Spinal cord (tissue), 10 donors: ENCODE data around the gene SLCO4A1. TPM values are rescaled to one million over a fixed set of nuclear protein-coding genes. Genes with fewer than 3 reads are reported as not detected.
"Not testable (repeated sequence)": the region's sequence is repeated elsewhere in the genome, so short reads cannot be mapped to it uniquely, and the experiment has no call there.

ENCODE experiments used
- DNase-seq, 6 donors: peaks; one replicate each; pipeline versions ENCODE4 v3.0.0 to v3.0.0-alpha.2; 2013 to 2015; ENCODE audit warnings: low spot score in 6 of 6, low read depth in 4 of 6
- H3K27ac ChIP-seq: one replicate; pipeline ENCODE4 v1.5.1; 2013; ENCODE audit warnings: low read depth, low read length, control low read depth
- H3K27me3 ChIP-seq: one replicate; pipeline ENCODE4 v1.6.1; 2013; ENCODE audit warnings: low read length; ENCODE audit not compliant: control insufficient read depth, insufficient read depth
- H3K36me3 ChIP-seq: one replicate; pipeline ENCODE4 v1.6.1; 2013; ENCODE audit warnings: low read length; ENCODE audit not compliant: control insufficient read depth, insufficient read depth
- H3K4me1 ChIP-seq: one replicate; pipeline ENCODE4 v1.6.1; 2013; ENCODE audit warnings: low read length; ENCODE audit not compliant: control insufficient read depth, insufficient read depth
- H3K4me3 ChIP-seq: one replicate; pipeline ENCODE4 v1.5.1; 2013; ENCODE audit warnings: low read depth, low read length, control low read depth
- H3K9me3 ChIP-seq: one replicate; pipeline ENCODE4 v1.6.1; 2013; ENCODE audit warnings: low read length; ENCODE audit not compliant: control insufficient read depth, insufficient read depth
- WGBS: methylation state at CpG from one replicate; pipeline ENCODE4 v1.1.5; 2013; ENCODE audit warnings: missing lambda C conversion rate; ENCODE audit not compliant: insufficient coverage; 5-methylcytosine and 5-hydroxymethylcytosine counted together
- polyA plus RNA-seq, 2 donors: library from polyadenylated mRNA; unstranded; fragments of 120-200 nt; gene quantifications; one replicate each; pipeline ENCODE4 v1.2.1, GENCODE V29; 2013; ENCODE audit not compliant: insufficient read length in 2 of 2
- total RNA-seq, 2 donors: library from RNA; depleted of rRNA in 1 of 2; stranded (reverse); fragments of 120-200 nt in 1 of 2; fragments of >200 nt in 1 of 2; gene quantifications; one replicate each; pipeline versions ENCODE4 v1.2.3 to v1.2.4, GENCODE V29; 2013 to 2014
- donor health status: healthy.

Gene SLCO4A1
- total and polyA plus RNA-seq, 4 donors, result 2.3 to 12.1 (median 5.8) TPM

DNA sequence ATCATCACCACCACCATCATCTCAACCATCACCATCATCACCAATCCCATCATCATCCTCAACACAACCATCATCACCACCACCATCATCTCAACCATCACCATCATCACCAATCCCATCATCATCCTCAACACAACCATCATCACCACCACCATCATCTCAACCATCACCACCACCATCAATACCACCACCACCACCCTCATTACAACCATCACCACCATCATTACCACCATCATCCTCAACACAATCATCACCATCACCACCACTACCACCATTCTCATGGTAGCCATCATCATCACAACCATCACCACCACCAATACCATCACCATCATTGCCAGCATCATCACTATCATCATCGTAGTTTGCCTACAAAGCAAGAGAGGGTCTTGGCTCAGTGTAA lies 14.9 kb upstream of the SLCO4A1 start:
- H3K4me1 ChIP-seq, result peaks cover 12% of the 10 kb centered on the region
- 100% methylated on average over 1 of the region's 1 CpG for WGBS
- not testable (repeated sequence) for H3K36me3 ChIP-seq, DNase-seq, H3K27ac ChIP-seq, H3K9me3 ChIP-seq, H3K4me3 ChIP-seq, H3K27me3 ChIP-seq

DNA sequence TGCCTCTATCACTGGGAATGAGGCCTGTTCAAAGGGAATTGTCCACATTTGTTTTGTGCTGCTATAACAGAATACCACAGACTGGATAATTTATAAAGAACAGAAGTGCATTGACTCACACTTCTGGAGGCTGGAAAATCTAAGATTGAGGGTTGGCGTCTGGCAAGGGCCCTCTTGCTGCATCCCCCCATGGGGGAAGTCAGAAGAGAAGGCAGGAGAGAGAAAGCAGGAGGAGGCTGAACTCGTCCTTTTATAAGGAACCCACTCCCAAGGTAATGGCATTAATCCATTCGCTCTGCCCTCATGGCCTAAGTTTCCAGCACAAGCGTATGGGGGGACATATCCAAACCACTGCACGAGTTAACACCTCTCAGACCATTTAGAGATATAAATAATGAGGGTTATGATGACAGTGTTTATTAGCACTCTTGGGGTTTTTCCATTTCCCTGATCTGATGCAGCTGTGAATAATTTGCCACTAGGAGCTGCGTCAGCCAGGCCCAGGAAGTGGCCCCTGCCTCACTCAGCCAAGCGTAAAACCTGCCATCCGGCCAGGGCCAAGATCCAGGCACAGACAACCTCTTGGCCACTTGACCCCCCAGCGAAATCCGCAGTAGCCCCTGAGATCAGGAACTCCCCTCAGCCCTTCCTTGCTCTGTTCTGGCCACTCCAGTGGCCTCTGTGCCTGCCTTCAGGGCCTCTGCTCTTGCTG lies 14.2 kb upstream of the SLCO4A1 start:
- Histone ChIP-seq H3K9me3 (no peaks in the 10 kb centered on the region), H3K36me3 (no peaks in the 10 kb centered on the region), H3K4me3 (no peak overlapping the region), H3K27me3 (peaks cover 8% of the 10 kb centered on the region), H3K27ac (no peak overlapping the region), H3K4me1 (peaks cover 11% of the 10 kb centered on the region)
- 80% methylated on average over 6 of the region's 10 CpGs for WGBS
- DNase-seq, result no peak

DNA sequence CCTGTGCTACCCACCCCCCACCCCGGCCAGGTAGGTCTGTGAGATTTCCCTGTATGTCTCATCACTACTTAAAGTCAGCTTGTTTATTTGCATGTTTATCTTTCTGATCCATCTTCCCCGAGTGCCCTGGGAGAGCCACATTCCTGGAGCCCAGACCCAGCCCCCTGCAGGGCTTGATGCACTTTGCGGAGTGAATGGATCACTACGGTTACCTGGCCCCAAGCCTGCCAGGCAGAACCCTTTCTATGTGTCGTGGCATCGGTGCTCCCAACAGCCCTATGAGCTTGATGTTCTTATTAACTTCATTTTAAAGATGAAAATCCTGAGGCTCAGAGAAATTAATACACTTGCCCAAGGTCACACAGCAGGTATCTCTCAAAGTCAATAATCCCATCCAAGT lies 13.6 kb upstream of the SLCO4A1 start:
- H3K9me3 ChIP-seq, result no peaks in the 10 kb centered on the region
- 26% methylated on average over 5 of the region's 6 CpGs for WGBS
- no peak for DNase-seq
- peaks cover 5% of the 10 kb centered on the region for H3K4me1 ChIP-seq
- no peak overlapping the region for H3K4me3 ChIP-seq
- no peak overlapping the region for H3K27ac ChIP-seq
- no peaks in the 10 kb centered on the region for H3K36me3 ChIP-seq
- peaks cover 2% of the 10 kb centered on the region for H3K27me3 ChIP-seq

DNA sequence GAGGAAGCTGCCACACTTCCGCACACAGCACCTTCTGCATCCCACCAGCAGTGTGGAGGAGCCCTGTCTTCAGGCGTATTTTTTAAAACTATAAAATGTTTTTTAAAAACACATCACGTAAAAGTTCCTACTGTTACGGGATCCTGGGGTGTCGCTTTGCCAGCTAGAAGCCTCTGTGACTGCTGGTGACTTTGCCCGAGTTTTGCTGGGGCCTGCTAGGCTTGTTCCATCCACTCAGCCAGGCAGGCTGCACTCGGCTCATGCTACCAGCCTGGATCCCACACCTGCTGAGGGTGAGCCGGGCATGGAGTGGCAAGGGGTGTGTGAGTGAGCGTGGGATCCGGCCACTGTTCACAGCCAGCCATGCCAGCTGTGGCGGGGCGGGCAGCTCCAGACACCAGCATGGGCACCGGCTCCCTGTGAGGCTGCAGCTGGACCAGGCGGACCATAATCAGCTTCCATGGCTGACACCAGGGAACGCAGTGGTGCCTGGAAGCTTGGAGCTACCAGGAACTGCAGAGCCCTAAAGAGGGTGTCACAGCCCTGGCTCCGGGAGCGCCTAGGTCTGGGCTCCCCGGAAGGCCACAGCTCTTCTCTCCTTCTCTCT lies 12.3 kb upstream of the SLCO4A1 start:
- Histone ChIP-seq H3K36me3 (no peaks in the 10 kb centered on the region), H3K4me1 (no peaks in the 10 kb centered on the region), H3K27me3 (peaks cover under 1% of the 10 kb centered on the region), H3K4me3 (no peak overlapping the region), H3K9me3 (no peaks in the 10 kb centered on the region), H3K27ac (no peak overlapping the region)
- DNase-seq, result no peak
- 87% methylated on average over 15 of the region's 18 CpGs for WGBS

DNA sequence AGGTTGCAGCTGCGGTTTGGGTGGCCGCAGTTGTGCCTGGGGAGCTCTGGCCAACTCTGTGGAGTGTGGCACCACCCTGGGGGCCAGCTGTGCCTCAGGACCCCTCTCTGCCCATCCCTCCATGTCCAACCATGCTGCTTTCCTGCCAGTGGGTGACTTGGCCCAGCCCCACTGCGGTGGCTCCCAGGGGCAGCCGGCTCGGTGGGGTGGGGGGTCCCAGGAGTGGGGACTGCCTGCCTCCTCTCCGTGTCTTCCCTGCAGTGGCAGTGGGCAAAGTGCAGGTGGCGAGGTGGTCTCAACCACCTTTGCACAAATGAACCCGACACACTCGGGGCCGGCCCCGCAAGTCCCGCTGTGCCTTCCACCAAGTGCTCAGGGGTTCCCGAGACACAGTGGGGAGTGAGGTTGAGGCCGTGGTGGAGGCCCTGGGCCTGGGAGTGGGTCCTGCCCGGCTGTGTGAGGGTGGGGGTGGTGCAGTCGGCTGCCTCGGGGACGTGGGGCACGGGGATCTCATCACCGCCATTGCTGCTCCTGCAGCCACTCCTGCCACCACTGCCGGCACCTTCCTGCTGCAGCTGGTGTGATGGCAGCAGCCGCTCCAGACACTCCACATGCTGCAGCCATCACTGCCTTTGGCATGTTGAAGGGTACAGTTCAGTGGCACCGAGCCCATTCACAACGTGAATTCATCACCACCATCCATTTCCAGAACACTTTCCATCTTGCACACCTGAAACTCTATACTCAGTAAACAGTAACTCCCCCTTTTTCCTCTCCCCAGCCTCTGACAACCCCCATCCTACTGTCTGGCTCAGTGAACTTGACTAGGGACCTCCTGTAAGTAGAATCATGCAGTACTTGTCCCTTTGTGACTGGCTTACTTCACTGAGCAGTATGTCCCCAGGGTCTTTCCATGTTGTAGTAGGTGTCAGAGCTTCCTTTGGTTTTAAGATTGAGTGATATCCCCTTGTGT lies 10.7 kb upstream of the SLCO4A1 start:
- Histone ChIP-seq H3K27me3 (peaks cover 15% of the 10 kb centered on the region), H3K4me1 (no peaks in the 10 kb centered on the region), H3K36me3 (no peaks in the 10 kb centered on the region), H3K27ac (no peak overlapping the region), H3K9me3 (no peaks in the 10 kb centered on the region), H3K4me3 (no peak overlapping the region)
- WGBS, result 83% methylated on average over 20 of the region's 24 CpGs
- DNase-seq, result peak in 1 of 6 donors; percentile 31

DNA sequence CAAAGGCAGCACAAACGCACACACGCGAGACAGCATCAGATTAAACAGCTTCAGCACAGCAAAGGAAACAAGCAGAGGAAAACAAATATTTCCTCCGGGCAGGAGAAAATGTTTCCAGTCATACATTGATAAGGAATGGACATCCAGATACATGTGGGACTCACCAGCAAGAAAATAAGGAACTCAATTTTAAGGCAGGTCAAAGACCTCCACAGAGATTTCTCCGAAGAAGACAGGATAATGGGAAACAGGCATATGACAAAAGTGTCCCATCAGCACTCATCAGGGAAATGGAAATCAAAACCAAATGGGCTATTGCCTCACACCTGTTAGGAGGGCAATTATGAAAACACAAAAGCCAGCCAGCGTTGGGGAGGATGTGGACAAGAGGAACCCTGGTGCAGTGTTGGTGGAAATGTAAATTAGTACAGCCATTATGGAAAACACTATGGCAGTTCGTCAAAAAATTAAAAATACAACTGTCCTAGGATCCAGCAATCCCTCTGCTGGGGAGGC lies 9.7 kb upstream of the SLCO4A1 start:
- Histone ChIP-seq H3K27me3 (peaks cover 20% of the 10 kb centered on the region), H3K4me3 (no peak overlapping the region), H3K9me3 (no peaks in the 10 kb centered on the region), H3K36me3 (no peaks in the 10 kb centered on the region), H3K27ac (no peak overlapping the region), H3K4me1 (no peaks in the 10 kb centered on the region)
- peak in 1 of 6 donors; percentile 38 for DNase-seq
- 66% methylated on average over 7 of the region's 7 CpGs for WGBS

DNA sequence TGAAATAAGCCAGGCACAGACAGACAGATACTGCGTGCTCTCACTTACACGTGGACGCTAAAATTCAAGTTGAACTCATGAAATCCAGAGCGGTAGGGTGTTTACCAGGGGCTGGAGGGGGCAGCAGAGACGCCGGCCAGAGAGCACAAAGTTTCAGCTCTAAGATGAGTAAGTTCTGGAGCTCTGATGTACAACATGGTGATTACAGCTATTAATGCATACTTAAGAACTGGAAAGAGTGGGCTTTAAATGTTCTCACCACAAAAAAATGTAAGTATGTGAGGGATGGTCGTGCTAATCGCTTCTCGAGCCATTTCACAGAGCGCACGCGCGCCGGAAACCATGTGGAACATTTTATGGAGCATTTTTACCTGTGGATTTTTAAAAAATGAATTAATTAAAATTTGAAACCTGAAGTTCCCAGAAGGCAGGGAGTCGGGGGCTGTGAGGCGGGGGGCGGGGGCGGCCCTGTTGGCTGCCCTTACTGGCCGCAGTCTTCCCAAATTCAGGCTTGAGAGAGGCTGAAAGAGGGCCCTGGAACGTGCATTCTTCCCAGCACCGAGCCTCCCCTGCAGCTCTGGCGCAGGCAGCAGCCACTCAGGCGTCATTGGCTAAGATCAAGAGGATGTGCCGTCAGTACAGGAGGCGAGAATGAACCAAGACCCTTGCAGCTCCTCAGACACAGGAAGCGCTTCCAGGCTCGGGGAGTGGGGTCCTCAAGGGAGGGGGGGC lies 8.5 kb upstream of the SLCO4A1 start:
- no peaks in the 10 kb centered on the region for H3K36me3 ChIP-seq
- H3K27me3 ChIP-seq, result peaks cover 20% of the 10 kb centered on the region
- DNase-seq, result no peak
- 69% methylated on average over 19 of the region's 27 CpGs for WGBS
- no peaks in the 10 kb centered on the region for H3K9me3 ChIP-seq
- H3K27ac ChIP-seq, result no peak overlapping the region
- no peak overlapping the region for H3K4me3 ChIP-seq
- H3K4me1 ChIP-seq, result no peaks in the 10 kb centered on the region

DNA sequence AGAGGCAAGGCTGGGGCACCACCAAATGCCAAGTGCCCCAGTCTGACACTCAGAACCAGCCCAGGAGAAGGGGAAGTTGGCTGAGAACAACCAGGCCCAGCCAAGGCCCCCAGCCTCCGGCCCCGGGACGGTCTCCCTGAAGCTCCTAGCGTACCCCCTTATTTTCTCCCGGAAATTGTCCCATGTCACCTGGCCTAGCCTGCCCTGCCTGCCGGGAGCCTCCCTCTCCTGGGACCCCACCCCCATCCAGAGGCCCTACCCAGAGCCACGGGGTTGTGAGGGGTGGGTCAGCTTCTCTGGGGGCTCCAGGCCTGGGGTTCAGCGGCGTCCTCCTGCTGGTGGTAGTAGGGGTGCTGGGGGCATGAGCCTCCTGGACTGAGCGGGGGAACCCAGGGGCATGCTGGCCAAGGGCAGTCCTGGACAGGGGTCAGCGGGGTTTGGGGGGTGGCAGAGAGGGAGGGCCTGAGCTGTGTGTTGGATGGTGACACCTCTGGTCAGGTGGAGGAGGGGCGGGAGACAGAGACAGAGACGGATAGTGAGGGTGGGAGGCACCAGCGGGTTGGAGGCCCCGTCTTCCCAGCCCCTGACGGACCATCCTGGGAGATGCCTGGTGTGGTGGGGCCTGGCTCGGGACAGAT lies 7.9 kb upstream of the SLCO4A1 start:
- Histone ChIP-seq H3K4me3 (no peak overlapping the region), H3K36me3 (no peaks in the 10 kb centered on the region), H3K27me3 (peaks cover 20% of the 10 kb centered on the region), H3K4me1 (no peaks in the 10 kb centered on the region), H3K9me3 (no peaks in the 10 kb centered on the region), H3K27ac (no peak overlapping the region)
- 81% methylated on average over 10 of the region's 17 CpGs for WGBS
- no peak for DNase-seq

DNA sequence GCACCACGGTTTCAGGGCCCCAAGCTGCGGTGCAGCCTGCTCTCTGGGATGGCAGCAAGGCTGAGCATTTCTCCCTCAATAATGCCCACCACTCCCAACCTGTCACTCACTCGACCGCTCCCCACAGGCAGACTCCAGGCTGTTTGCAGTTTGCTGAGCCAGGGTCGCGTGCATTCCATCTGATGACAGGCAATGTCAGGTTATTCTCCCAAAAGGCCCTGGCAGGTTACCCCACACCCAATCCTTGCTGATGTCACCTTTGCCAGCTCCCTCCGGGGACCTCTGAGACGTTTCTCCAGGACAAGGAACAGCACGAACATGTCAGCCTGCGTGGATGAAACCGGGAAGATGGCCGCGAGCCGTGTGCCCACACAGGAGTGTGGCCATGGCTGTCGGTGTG lies 7.1 kb upstream of the SLCO4A1 start:
- Histone ChIP-seq H3K27me3 (peaks cover 20% of the 10 kb centered on the region), H3K27ac (no peak overlapping the region)
- WGBS, result 82% methylated on average over 13 of the region's 15 CpGs

More for the DNA sequence above, 7.1 kb upstream of the SLCO4A1 start:
- H3K9me3 ChIP-seq, result no peaks in the 10 kb centered on the region
- no peak for DNase-seq
- H3K4me3 ChIP-seq, result no peak overlapping the region
- no peaks in the 10 kb centered on the region for H3K36me3 ChIP-seq
- H3K4me1 ChIP-seq, result no peaks in the 10 kb centered on the region
